ENCODE results near the gene LRRC74A.

Gene LRRC74A

GRCh38 chr14:76826122-76826521 is at the start of gene LRRC74A:
LRRC74A (plus strand) TSS chr14:76826408; CDS start chr14:76826698, 290 bp downstream.
- no peak for DNase-seq (ENCODE audit: low read depth)

GRCh38 chr14:76776428-76777251 is 49.6 kb upstream of the LRRC74A start:
- no peak for DNase-seq (ENCODE audit: low read depth)

GRCh38 chr14:76777721-76778120 is 48.5 kb upstream of the LRRC74A start:
- DNase-seq (ENCODE audit: low read depth), result no peak

- no peak for DNase-seq (ENCODE audit: low read depth)
Measured at GRCh38 chr14:76778546-76779215, 47.5 kb upstream of the LRRC74A start.

GRCh38 chr14:76779221-76780057 is 46.8 kb upstream of the LRRC74A start:
- DNase-seq (ENCODE audit: low read depth), result no peak

- DNase-seq (ENCODE audit: low read depth), result no peak
Measured at GRCh38 chr14:76780058-76780345, 46.2 kb upstream of the LRRC74A start.

- no peak for DNase-seq (ENCODE audit: low read depth)
Measured at GRCh38 chr14:76780360-76780759, 45.8 kb upstream of the LRRC74A start.

- no peak for DNase-seq (ENCODE audit: low read depth)
Measured at GRCh38 chr14:76780875-76781647, 45.1 kb upstream of the LRRC74A start.

GRCh38 chr14:76781648-76782051 is 44.6 kb upstream of the LRRC74A start:
- no peak for DNase-seq (ENCODE audit: low read depth)

- no peak for DNase-seq (ENCODE audit: low read depth)
Measured at GRCh38 chr14:76782115-76782884, 43.9 kb upstream of the LRRC74A start.

GRCh38 chr14:76782885-76783566 is 43.2 kb upstream of the LRRC74A start:
- no peak for DNase-seq (ENCODE audit: low read depth)

- no peak for DNase-seq (ENCODE audit: low read depth)
Measured at GRCh38 chr14:76784266-76784874, 41.8 kb upstream of the LRRC74A start.

GRCh38 chr14:76784881-76785280 is 41.3 kb upstream of the LRRC74A start:
- DNase-seq (ENCODE audit: low read depth), result peak; percentile 48

GRCh38 chr14:76786601-76787000 is 39.6 kb upstream of the LRRC74A start:
- no peak for DNase-seq (ENCODE audit: low read depth)

- DNase-seq (ENCODE audit: low read depth), result no peak
Measured at GRCh38 chr14:76792422-76792821, 33.8 kb upstream of the LRRC74A start.

GRCh38 chr14:76793324-76793723 is 32.9 kb upstream of the LRRC74A start:
- no peak for DNase-seq (ENCODE audit: low read depth)

- no peak for DNase-seq (ENCODE audit: low read depth)
Measured at GRCh38 chr14:76793956-76794355, 32.3 kb upstream of the LRRC74A start.

- no peak for DNase-seq (ENCODE audit: low read depth)
Measured at GRCh38 chr14:76806446-76806845, 19.8 kb upstream of the LRRC74A start.

- DNase-seq (ENCODE audit: low read depth), result no peak
Measured at GRCh38 chr14:76808011-76808410, 18.2 kb upstream of the LRRC74A start.

- DNase-seq (ENCODE audit: low read depth), result no peak
Measured at GRCh38 chr14:76808990-76809389, 17.2 kb upstream of the LRRC74A start.

Measured in stimulated activated CD8-positive, alpha-beta memory T cell treated with anti-CD3 and anti-CD28 coated beads, Interleukin-4, amount 100 ng/mL, for 24 hours (primary cell).